Type B pancreatic cell (in vitro differentiated cells): ENCODE measurements around the gene BTBD16. TPM values are rescaled to one million over a fixed set of nuclear protein-coding genes. Genes with fewer than 3 reads are reported as not detected.

Experiments
- DNase-seq: peaks from one replicate; pipeline ENCODE4 v3.0.0; 2021; ENCODE audit warnings: mixed read lengths; ENCODE audit not compliant: unreplicated experiment; ENCODE audit errors: extremely low spot score
- H3K27ac Mint-ChIP-seq: 2 replicates; pipeline ENCODE4 v1.8.0; 2021; ENCODE audit warnings: mild to moderate bottlenecking, mixed read lengths
- H3K27me3 Mint-ChIP-seq: 2 replicates; pipeline ENCODE4 v1.8.0; 2021; ENCODE audit warnings: mixed read lengths
- H3K36me3 Mint-ChIP-seq: 2 replicates; pipeline ENCODE4 v1.8.0; 2021; ENCODE audit warnings: mixed read lengths
- H3K4me1 Mint-ChIP-seq: one replicate; pipeline ENCODE4 v1.8.0; 2021; ENCODE audit warnings: mixed read lengths; ENCODE audit not compliant: unreplicated experiment
- H3K4me3 Mint-ChIP-seq: 2 replicates; pipeline ENCODE4 v1.8.0; 2021; ENCODE audit warnings: mild to moderate bottlenecking, mixed read lengths
- H3K9me3 Mint-ChIP-seq: 2 replicates; pipeline ENCODE4 v1.8.0; 2021; ENCODE audit warnings: mixed read lengths
- CTCF ChIP-seq: fragments of 200-600 bp; sonication (generic); conservative IDR thresholded peaks from 2 replicates; pipeline ENCODE4 v1.5.0; 2021; ENCODE audit warnings: antibody characterized with exemption, mild to moderate bottlenecking
- total RNA-seq: library from RNA; stranded (reverse); gene quantifications from 2 replicates; pipeline ENCODE4 v1.2.1, GENCODE V29; 2021; ENCODE audit warnings: low replicate concordance

The BTBD16 gene
- total RNA-seq, 1 donor from 2014 or later, result 0.46 TPM

GRCh38 chr10:122293156-122293960 is 22.3 kb downstream of the BTBD16 start:
- Mint-ChIP-seq H3K4me1 (peaks cover 2% of the 10 kb centered on the region), H3K9me3 (no peaks in the 10 kb centered on the region), H3K36me3 (no peaks in the 10 kb centered on the region), H3K27ac (peak overlapping the region; percentile 98), H3K27me3 (no peaks in the 10 kb centered on the region), H3K4me3 (no peak overlapping the region)
- no peak for TF ChIP-seq CTCF
- DNase-seq, result no peak

GRCh38 chr10:122293961-122294380 is 22.9 kb downstream of the BTBD16 start:
- Mint-ChIP-seq H3K36me3 (no peaks in the 10 kb centered on the region), H3K4me3 (no peak overlapping the region), H3K9me3 (no peaks in the 10 kb centered on the region), H3K27ac (peak overlapping the region; percentile 98), H3K27me3 (peaks cover 3% of the 10 kb centered on the region), H3K4me1 (peaks cover 4% of the 10 kb centered on the region)
- TF ChIP-seq CTCF, result no peak
- no peak for DNase-seq

- Mint-ChIP-seq H3K27ac (peak overlapping the region; percentile 98), H3K4me3 (no peak overlapping the region), H3K9me3 (no peaks in the 10 kb centered on the region), H3K36me3 (no peaks in the 10 kb centered on the region), H3K27me3 (peaks cover 3% of the 10 kb centered on the region), H3K4me1 (peaks cover 4% of the 10 kb centered on the region)
- DNase-seq, result peak; percentile 45
- no peak for TF ChIP-seq CTCF
These were observed 23.7 kb downstream of the BTBD16 start for GRCh38 chr10:122294511-122295450.

- Mint-ChIP-seq H3K27me3 (peaks cover 3% of the 10 kb centered on the region), H3K36me3 (no peaks in the 10 kb centered on the region), H3K4me3 (no peak overlapping the region), H3K4me1 (peaks cover 4% of the 10 kb centered on the region), H3K27ac (peak overlapping the region; percentile 98), H3K9me3 (no peaks in the 10 kb centered on the region)
- DNase-seq, result no peak
- no peak for TF ChIP-seq CTCF
These were observed 24.3 kb downstream of the BTBD16 start for GRCh38 chr10:122295451-122295809.

- TF ChIP-seq CTCF, result no peak
- Mint-ChIP-seq H3K4me3 (no peak overlapping the region), H3K4me1 (peaks cover 4% of the 10 kb centered on the region), H3K36me3 (no peaks in the 10 kb centered on the region), H3K27ac (no peak overlapping the region), H3K27me3 (peaks cover 3% of the 10 kb centered on the region), H3K9me3 (no peaks in the 10 kb centered on the region)
- no peak for DNase-seq
These were observed 25.4 kb downstream of the BTBD16 start for GRCh38 chr10:122296363-122297120.
